ENCODE results near the gene AP5M1. TPM values are rescaled to one million over a fixed set of nuclear protein-coding genes. Genes with fewer than 3 reads are reported as not detected.

AP5M1 gene
- total RNA-seq, 2 donors from 2014 or later = 24.7 to 30.9 TPM

DNA sequence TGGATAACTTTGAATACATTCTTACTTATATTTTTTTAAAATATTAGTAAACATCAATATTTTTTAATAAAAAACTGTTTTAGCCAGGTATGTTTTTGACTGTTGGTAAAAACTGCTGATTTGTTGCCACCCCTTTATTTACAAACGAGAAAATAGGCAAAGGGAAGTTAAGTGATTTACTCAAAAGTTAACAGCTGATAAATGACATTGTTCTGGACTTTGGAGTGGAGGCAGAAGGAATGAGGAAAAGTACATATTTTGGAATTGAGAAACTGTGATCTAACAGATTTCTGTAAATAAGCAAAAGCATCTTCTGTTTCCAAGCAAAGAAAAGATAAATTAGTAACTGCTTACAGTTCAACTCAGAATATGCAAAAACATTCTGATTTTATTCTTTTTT lies 4.5 kb downstream of the AP5M1 start:
- no peak for DNase-seq (ENCODE audit: low spot score in 2 of 2)
- ATAC-seq = no peak
- peaks cover 16 to 50% of the 10 kb centered on the region in 2 donors for H3K36me3 Mint-ChIP-seq
- no peaks in the 10 kb centered on the region for H3K9me3 Mint-ChIP-seq
- no peak overlapping the region for H3K27ac Mint-ChIP-seq

DNA sequence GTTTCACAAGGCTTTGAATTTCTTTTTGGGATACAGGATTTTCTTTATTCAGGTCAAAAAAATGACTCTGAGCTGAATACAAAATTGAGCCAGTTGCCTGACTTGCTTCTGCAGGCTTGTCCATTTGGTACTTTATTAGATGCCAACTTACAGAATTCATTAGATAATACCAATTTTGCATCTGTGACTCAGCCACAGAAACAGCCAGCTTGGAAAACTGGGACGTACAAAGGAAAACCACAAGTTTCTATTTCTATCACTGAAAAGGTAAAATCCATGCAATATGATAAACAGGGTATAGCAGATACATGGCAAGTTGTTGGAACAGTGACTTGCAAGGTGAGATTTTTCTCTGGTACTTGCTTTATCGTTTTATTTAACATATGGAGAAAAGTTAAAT lies 5.8 kb downstream of the AP5M1 start:
- Mint-ChIP-seq H3K9me3 (no peaks in the 10 kb centered on the region), H3K36me3 (peaks cover 11 to 42% of the 10 kb centered on the region in 2 donors), H3K27ac (no peak overlapping the region)
- ATAC-seq = no peak
- no peak for DNase-seq (ENCODE audit: low spot score in 2 of 2)

DNA sequence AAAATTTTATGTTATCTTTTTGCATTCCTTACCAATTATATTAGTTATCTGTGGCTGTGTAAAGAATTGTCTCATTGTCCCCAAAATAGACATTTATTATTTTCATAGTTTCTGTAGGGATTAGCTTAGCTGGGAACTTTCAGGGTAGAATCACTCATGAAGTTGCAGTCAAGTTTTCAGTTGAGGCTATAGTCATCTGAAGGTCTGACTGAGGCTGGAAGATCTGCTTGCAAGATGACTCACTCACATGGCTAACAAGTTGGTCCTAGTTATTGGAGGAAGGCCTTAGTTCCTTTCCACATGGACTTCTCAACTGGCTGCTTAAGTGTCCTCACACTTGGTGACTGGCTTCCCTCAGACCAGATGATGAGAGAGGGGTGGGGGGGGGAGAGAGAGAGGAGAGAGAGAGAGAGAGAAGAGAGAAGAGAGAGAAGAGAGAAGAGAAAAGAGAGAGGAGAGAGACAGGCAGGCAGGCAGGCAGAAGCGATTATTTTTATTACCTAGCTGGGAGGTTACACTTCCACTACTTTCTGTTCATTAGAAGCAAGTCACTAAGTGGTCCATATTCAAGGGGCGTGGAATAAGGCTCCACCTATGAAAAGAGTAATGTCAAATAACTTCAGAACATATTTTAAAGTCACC lies 6.4 kb downstream of the AP5M1 start:
- H3K27ac Mint-ChIP-seq = no peak overlapping the region
- ATAC-seq (peak in 1 of 2 donors; percentile 74), DNase-seq (ENCODE audit: low spot score in 2 of 2) (no peak)
- H3K36me3 Mint-ChIP-seq = peaks cover 11 to 39% of the 10 kb centered on the region in 2 donors
- no peaks in the 10 kb centered on the region for H3K9me3 Mint-ChIP-seq

DNA sequence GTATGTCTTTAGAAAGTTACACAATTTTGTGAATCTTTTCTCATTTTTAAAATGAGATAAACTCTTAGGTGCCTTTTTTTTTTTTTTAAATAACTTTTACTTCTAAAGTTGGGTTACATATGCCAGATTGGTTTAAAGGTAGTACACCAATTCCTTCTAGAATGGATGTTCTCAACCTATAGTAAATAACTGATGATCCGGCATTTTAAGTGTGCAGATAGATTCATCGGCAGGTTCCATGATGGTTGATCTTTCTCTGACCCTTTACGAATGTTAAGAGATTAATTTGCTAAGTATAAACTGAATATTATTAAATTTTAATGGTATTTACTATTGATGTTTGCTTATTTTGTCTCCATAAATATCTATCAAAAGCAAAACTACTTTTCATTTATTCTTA lies 8.3 kb downstream of the AP5M1 start:
- ATAC-seq = no peak
- no peaks in the 10 kb centered on the region for H3K9me3 Mint-ChIP-seq
- DNase-seq (ENCODE audit: low spot score in 2 of 2) = no peak
- H3K36me3 Mint-ChIP-seq = peaks cover 11 to 27% of the 10 kb centered on the region in 2 donors
- H3K27ac Mint-ChIP-seq = no peak overlapping the region

DNA sequence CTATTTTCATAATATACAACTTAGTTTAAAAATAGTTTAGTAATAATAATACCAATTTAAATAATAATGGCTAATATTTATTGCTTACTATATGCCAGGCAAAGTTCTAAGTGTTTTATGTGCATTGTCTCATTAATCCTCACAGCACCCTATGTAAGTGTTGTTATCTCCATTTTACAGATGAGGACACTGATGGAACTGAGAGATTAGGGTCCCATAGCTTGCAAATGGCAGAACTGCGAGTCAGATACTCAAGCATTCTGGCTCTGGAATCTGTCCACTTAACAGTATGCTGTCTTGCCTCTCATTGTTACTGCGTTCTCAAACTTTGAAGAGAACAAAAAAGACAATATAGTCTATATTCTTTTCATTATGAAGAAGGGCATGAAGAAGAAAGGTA lies 19.0 kb downstream of the AP5M1 start:
- no peaks in the 10 kb centered on the region for H3K36me3 Mint-ChIP-seq
- DNase-seq (ENCODE audit: low spot score in 2 of 2) (no peak), ATAC-seq (no peak)
- no peaks in the 10 kb centered on the region for H3K9me3 Mint-ChIP-seq
- no peak overlapping the region for H3K27ac Mint-ChIP-seq

- Mint-ChIP-seq H3K27ac (no peak overlapping the region), H3K36me3 (no peaks in the 10 kb centered on the region), H3K9me3 (no peaks in the 10 kb centered on the region)
- no peak for DNase-seq (ENCODE audit: low spot score in 2 of 2)
- ATAC-seq = no peak
These were observed 22.0 kb downstream of the AP5M1 start for GRCh38 chr14:57290751-57291150.

DNA sequence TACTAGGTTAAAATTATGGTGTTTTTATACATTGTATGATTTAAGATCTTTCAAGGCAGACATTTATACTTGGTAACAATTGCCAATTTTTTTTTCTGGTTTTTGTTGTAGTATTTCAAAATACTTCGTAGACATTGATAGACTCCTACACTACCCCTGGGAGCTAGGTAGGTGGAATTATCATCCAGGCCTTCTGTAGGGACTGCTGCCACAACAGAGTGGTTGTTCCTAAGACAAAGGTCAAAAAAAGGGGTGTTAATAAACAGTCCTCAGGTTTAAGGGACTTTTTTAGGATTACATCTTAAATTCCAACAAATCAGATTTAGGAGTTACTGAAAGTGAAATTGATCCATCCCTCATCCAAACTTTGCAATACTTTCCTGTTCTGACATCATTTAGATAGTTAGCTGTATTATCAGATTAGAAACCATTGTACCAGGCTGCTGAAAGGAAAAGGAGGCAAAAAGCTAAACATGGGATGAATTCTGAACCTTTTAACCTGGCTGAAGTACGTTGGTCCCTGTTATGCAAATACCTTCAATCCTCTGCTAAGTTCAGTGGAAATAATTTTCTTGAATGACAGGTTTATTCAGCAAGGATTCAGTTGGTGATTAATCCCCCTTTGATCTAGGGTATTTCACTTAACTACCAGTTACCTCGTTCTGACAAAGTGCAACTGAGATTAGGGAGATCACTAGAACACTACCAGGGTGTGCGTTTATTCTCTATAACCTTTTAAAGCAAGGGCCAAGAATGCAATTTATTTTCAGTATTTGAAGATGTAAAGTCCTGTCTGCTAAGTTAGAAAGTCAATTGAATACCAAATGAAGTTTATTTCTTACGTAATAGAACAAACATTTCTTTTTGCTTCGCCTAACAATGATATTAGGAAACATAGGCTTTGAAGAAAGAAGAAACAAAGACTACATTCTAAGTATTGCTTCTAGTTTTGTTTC lies 23.2 kb downstream of the AP5M1 start:
- Mint-ChIP-seq H3K9me3 (no peaks in the 10 kb centered on the region), H3K36me3 (no peaks in the 10 kb centered on the region), H3K27ac (no peak overlapping the region)
- ATAC-seq = no peak
- no peak for DNase-seq (ENCODE audit: low spot score in 2 of 2)

- Mint-ChIP-seq H3K9me3 (no peaks in the 10 kb centered on the region), H3K36me3 (no peaks in the 10 kb centered on the region), H3K27ac (no peak overlapping the region)
- no peak for DNase-seq (ENCODE audit: low spot score in 2 of 2)
- no peak for ATAC-seq
These were observed 25.4 kb downstream of the AP5M1 start for GRCh38 chr14:57293866-57294837.

- no peak for DNase-seq (ENCODE audit: low spot score in 2 of 2)
- Mint-ChIP-seq H3K27ac (no peak overlapping the region), H3K36me3 (no peaks in the 10 kb centered on the region), H3K9me3 (no peaks in the 10 kb centered on the region)
- no peak for ATAC-seq
These were observed 26.5 kb downstream of the AP5M1 start for GRCh38 chr14:57295239-57295638.

GRCh38 chr14:57297852-57298251 lies 29.1 kb downstream of the AP5M1 start:
- Mint-ChIP-seq H3K36me3 (no peaks in the 10 kb centered on the region), H3K27ac (no peak overlapping the region), H3K9me3 (no peaks in the 10 kb centered on the region)
- ATAC-seq (no peak), DNase-seq (ENCODE audit: low spot score in 2 of 2) (no peak)

- ATAC-seq = no peak
- Mint-ChIP-seq H3K9me3 (no peaks in the 10 kb centered on the region), H3K36me3 (no peaks in the 10 kb centered on the region), H3K27ac (no peak overlapping the region)
- DNase-seq (ENCODE audit: low spot score in 2 of 2) = no peak
These were observed 30.7 kb downstream of the AP5M1 start for GRCh38 chr14:57299511-57299910.

DNA sequence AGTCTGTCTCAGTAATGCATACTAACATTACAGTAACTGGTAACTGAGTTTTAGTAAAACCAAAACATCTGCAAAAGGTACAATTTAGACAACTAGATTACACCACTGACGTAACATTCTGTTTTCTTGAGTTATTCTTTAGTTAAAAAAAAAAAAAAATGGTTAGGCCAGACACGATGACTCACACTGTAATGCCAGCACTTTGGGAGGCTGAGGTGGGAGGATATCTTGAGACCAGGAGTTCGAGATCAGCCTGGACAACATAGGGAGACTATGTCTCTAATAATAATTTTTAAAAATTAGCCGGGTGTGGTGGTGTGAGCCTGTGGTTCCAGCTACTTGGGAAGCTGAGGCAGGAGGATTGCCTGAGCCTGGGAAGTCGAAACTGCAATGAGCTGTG lies 34.1 kb downstream of the AP5M1 start:
- Mint-ChIP-seq H3K36me3 (no peaks in the 10 kb centered on the region), H3K9me3 (no peaks in the 10 kb centered on the region), H3K27ac (no peak overlapping the region)
- no peak for DNase-seq (ENCODE audit: low spot score in 2 of 2)
- no peak for ATAC-seq

GRCh38 chr14:57314396-57315089 lies 45.8 kb downstream of the AP5M1 start:
- ATAC-seq (peak in 1 of 2 donors; percentile 83), DNase-seq (ENCODE audit: low spot score in 2 of 2) (no peak)
- Mint-ChIP-seq H3K9me3 (peaks cover 4 to 5% of the 10 kb centered on the region in 2 donors), H3K36me3 (peaks cover 5 to 6% of the 10 kb centered on the region in 2 donors), H3K27ac (no peak overlapping the region)

DNA sequence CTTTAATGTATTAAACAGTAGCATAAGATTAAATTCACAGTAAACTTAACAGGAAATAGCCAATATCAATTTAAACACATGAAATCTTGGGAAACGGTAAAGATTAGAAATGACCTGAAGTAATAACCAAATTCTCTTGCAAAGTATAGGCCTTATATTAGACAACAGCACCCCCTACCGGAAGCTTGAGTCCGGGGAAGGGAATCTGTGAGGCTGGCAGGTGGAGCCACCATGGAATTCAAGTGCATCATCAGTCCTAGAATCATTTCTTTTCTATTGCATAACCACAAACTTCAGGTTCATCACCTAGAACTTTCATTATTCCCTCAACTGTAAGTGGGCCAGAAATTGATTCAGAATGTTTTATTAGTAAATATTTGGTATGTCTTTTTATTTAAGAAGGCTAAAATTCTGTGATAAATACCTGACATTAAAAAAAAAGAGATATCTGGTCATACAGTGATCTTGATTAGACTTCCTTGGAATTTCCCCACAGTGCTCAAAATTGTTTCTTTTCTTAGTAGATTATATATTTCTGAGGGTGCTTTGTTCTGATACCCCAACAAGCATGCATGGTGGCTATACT lies 48.6 kb downstream of the AP5M1 start:
- DNase-seq (ENCODE audit: low spot score in 2 of 2) = peak in 1 of 2 donors; percentile 78
- H3K27ac Mint-ChIP-seq = no peak overlapping the region
- peaks cover 4 to 5% of the 10 kb centered on the region in 2 donors for H3K9me3 Mint-ChIP-seq
- peaks cover 5 to 6% of the 10 kb centered on the region in 2 donors for H3K36me3 Mint-ChIP-seq
- peak; percentile 63 to 67 for ATAC-seq

DNA sequence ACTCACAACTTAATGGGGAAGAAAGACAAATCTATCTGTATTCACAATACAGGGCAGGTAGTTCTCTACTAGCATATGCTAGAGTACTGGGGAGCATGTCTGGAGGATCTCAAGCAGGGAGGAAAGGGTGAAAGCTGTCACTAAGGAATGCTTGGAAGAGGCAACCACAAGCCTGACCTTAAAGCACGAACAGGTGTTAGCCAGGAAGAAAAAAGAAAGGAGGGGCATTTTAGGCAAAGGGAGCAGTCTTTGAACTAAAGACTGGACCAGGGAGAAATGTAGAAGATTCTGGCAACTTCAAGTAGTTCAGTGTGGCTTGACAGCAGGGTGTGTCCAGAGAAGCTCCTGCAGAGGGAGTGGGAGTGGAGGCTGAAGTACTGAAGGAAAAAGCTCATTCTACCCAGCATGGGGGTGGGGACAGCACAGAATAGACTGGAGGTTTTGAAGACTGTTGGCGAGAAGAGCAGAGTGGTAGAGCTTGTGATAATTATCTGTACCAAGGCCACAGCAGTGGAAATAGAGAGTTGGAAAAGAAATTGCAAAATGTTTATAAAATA lies 50.9 kb downstream of the AP5M1 start:
- H3K36me3 Mint-ChIP-seq = no peaks in the 10 kb centered on the region
- H3K27ac Mint-ChIP-seq = no peak overlapping the region
- ATAC-seq (no peak), DNase-seq (ENCODE audit: low spot score in 2 of 2) (no peak)
- H3K9me3 Mint-ChIP-seq = no peaks in the 10 kb centered on the region

GRCh38 chr14:57323721-57324120 lies 55.0 kb downstream of the AP5M1 start:
- H3K27ac Mint-ChIP-seq = no peak overlapping the region
- DNase-seq (ENCODE audit: low spot score in 2 of 2) = no peak
- H3K36me3 Mint-ChIP-seq = no peaks in the 10 kb centered on the region
- H3K9me3 Mint-ChIP-seq = no peaks in the 10 kb centered on the region
- ATAC-seq = no peak

Measured in activated naive CD4-positive, alpha-beta T cell treated with anti-CD3 and anti-CD28 coated beads, Interleukin-2, amount 50 U/mL, for 72 hours (primary cell).